Raji (cell line): ENCODE data around the gene GAB1.

Experiments used
- POLR2A ChIP-seq: IDR thresholded peaks from 2 replicates; pipeline ENCODE4 v1.6.1; 2011; ENCODE audit warnings: low read depth, low read length, control low read depth; ENCODE audit not compliant: insufficient read depth

The GAB1 gene

GRCh38 chr4:143407474-143407873 lies 70.8 kb downstream of the GAB1 start:
- TF ChIP-seq POLR2A, result no peak

DNA sequence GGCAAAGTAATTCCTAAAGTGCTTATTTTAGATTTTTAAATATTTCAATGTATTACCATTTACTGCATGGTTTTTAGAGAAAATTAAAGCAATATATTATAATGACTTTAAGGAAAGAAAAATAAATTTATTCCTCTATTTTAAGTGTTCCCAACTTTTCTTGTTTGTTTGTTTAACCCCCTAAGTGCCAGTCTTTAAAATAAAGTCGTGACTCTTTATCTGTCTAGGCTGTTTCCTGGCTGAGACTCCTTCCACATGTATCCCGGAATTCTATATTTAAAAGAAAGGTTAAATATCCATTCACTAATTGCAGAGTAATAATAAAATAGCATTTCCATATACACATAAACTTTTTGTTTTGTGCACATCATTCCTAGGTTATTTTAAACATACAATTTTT lies 71.2 kb downstream of the GAB1 start:
- TF ChIP-seq POLR2A, result no peak

DNA sequence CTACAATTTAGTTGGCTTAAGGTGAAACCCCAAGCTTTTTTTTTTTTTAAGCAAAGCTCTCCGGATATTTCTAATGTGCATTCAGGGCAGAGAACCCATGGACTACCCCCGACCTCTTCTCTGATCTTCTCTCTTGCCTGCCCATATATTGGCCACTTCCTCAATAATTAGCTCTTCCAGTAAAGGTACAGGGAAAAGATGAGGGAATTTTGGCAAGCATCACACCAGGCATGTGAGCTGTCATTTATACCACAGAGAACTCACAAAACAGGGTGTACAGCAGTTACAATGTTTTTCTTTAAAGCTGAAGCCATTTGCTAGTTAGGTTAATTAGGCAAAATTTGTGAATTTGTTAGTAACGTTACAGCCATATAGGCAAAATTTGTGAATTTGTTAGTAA lies 73.3 kb downstream of the GAB1 start:
- TF ChIP-seq POLR2A, result no peak

DNA sequence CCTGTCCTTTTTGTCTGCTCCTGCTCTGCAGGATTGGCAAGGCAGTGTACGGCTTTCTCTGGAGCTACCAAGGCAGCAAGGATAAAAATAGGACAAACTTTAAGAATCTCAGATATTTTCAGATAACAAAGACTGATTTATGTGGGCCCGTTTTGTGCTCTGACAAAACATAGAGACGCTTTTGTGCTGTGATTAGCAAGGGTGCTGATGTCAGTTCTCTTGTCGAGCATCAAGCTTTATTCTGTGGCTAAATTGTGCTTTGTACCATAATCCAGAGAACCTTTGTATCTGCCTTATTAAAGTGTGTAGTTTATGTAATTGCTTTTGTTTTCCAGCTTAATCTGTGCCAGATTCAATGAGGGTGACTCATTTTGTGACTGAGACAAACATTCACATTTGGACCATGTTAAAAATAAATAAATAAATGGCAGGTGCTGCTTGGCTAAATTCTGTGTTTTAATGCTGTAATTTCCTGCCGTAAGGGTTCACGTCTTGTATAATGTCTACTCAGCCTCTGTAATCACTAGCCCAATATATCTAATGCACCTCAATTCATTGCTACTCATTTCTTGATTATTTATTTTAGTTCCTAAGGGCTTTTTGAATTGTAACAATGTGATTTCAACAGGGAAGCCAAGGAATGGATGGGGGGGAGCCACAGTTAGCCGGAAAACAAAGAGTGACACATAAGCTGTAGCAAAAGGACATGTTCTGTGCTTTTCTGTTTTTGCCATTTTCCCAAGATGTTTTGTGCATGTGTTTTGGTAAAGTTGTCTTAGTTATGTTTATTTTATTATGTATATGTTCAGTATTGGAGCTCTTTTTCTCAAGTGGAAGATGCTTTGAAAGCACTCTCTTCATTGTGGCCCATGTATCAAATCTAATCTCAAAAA lies 75.1 kb downstream of the GAB1 start:
- TF ChIP-seq POLR2A, result no peak

- TF ChIP-seq POLR2A, result no peak
These were observed 75.7 kb downstream of the GAB1 start for GRCh38 chr4:143412420-143412758.

- TF ChIP-seq POLR2A, result peak; percentile 13; the same call in 1 of the 2 replicates
These were observed 81.2 kb downstream of the GAB1 start for GRCh38 chr4:143417679-143418403.

- no peak for TF ChIP-seq POLR2A
These were observed 83.6 kb downstream of the GAB1 start for GRCh38 chr4:143420227-143420626.

GRCh38 chr4:143421609-143422008 lies 84.9 kb downstream of the GAB1 start:
- no peak for TF ChIP-seq POLR2A

- no peak for TF ChIP-seq POLR2A
These were observed 87.6 kb downstream of the GAB1 start for GRCh38 chr4:143424276-143424675.

GRCh38 chr4:143431526-143432257 lies 95.0 kb downstream of the GAB1 start:
- TF ChIP-seq POLR2A, result no peak

GRCh38 chr4:143432258-143432591 lies 95.5 kb downstream of the GAB1 start:
- TF ChIP-seq POLR2A, result no peak

DNA sequence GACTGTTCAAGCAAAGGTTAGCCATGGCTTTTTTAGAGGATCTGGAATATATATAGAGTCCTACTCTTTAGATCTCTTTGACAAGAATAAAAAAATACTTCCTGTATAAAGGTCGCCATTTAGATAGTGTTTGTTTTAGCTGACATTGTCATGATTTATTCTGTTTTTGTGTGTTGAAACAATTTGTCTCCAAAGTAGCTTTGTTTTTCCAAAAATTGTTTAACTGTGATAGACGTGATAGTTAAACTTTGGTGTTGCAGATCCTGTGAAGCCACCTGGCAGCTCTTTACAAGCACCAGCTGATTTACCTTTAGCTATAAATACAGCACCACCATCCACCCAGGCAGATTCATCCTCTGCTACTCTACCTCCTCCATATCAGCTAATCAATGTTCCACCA lies 96.6 kb downstream of the GAB1 start:
- TF ChIP-seq POLR2A, result no peak

DNA sequence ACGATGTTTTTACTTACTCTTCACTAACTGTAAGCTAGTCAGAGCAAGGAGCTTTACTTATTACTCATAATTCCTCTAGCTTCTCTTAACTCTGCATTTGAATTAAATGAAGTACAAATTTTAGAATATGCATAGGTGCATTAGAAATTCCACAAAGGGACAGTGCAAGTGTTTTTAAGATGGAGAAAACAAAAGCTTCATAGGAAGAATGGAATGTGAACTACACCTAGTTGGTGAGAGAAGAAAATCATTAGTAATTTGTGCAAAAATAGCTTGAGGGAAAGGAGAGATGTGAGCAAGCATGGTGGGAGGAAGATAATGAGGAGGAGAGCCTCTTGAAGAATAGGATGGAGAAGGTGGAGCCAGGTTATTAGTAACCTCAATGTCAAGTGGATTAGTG lies 99.3 kb downstream of the GAB1 start:
- TF ChIP-seq POLR2A, result no peak

DNA sequence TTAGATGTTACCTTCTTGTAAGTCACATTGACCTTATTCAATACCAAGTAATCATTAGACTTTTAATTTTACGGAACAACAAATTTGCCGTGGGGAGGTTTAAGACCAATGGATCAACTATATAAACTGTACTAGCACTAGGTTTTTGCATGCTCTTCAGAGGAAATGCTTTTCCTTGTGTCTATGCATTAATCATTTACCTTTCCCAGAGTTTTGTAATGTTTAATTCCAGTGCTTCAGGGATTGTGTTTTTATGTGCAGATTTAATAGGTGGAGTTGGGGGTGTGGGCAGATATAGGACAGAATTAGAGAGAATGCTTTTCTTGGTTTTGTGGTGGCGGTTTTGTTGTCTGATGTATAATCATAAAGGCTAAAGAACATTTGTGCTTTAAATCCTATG lies 100.8 kb downstream of the GAB1 start:
- no peak for TF ChIP-seq POLR2A

GRCh38 chr4:143437937-143438336 lies 101.3 kb downstream of the GAB1 start:
- no peak for TF ChIP-seq POLR2A

GRCh38 chr4:143438710-143439109 lies 102.0 kb downstream of the GAB1 start:
- TF ChIP-seq POLR2A, result no peak

GRCh38 chr4:143441109-143441508 lies 104.4 kb downstream of the GAB1 start:
- TF ChIP-seq POLR2A, result no peak

GRCh38 chr4:143441678-143442077 lies 105.0 kb downstream of the GAB1 start:
- no peak for TF ChIP-seq POLR2A
